VCaP (cell line): ENCODE results near the gene TRIM37.

Source experiments
- H3K27ac ChIP-seq: fragments of 450-650 bp; 2 replicates; pipeline ENCODE4 v1.5.1; 2017
- CTCF ChIP-seq: fragments of 450-650 bp; conservative IDR thresholded peaks from 2 replicates; pipeline ENCODE4 v1.5.1; 2017; ENCODE audit warnings: mild to moderate bottlenecking, moderate library complexity

The TRIM37 gene

GRCh38 chr17:59084154-59084553 is 22.5 kb downstream of the TRIM37 start:
- H3K27ac ChIP-seq, result no peak overlapping the region
- no peak for TF ChIP-seq CTCF

GRCh38 chr17:59074494-59074893 is 32.2 kb downstream of the TRIM37 start:
- H3K27ac ChIP-seq, result no peak overlapping the region
- no peak for TF ChIP-seq CTCF

- no peak overlapping the region for H3K27ac ChIP-seq
- TF ChIP-seq CTCF, result no peak
Measured at GRCh38 chr17:59073972-59074371, 32.7 kb downstream of the TRIM37 start.

- TF ChIP-seq CTCF, result no peak
- H3K27ac ChIP-seq, result no peak overlapping the region
Measured at GRCh38 chr17:59069856-59070255, 36.8 kb downstream of the TRIM37 start.

DNA sequence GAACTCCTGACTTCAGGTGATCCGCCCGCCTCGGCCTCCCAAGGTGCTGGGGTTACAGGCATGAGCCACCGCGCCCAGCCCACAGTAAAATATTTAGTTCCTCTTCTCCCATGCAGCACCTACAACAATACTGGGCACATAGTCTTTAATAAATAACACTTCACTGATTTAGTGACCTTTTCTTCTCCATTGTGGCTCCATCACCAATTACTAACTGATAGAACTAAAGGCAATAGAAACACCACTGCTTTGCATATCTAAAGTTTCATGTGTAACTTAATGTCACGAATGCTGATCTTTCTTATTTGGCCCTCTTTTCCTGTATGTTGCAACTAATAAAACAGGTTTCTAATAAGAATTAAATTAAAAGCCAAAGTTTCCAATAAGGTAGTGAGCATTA is 38.9 kb downstream of the TRIM37 start:
- no peak overlapping the region for H3K27ac ChIP-seq
- no peak for TF ChIP-seq CTCF

DNA sequence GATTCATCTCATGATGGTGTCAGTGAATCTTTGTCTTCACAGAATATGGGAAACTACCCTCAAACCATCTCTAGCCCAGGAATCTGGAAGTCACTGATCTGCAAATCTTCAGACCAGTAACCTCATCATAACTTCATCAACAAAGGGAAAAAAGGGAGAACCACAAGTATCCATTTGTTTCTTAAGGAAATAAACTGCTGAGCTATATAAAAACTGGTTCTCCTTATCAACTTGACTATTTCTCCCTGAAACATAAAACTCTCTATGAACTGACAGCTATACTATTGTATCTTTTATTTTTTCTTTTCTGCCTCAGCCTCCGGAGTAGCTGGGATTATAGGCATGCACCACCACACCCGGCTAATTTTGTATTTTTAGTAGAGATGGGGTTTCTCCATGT is 39.3 kb downstream of the TRIM37 start:
- no peak for TF ChIP-seq CTCF
- H3K27ac ChIP-seq, result no peak overlapping the region

DNA sequence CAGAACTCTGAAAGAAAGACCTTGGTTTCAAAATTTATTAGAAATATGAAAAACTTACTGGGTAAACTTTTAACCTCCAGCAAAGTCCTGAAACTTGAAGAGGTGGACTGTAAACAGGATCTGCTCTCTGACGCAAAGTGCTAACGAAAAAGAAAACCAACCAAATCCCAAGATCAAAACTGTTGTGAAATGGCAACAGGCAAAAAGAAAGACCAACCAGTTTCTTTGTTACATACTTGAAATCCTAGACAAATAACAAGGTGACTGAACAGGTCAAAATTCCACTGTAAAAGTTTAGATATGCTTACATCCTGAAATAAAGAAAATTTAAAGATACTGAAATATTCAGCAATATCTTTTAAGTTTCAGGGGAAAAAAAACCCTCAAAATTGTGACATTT is 44.2 kb downstream of the TRIM37 start:
- no peak overlapping the region for H3K27ac ChIP-seq
- no peak for TF ChIP-seq CTCF

- no peak overlapping the region for H3K27ac ChIP-seq
- no peak for TF ChIP-seq CTCF
Measured at GRCh38 chr17:59056857-59057256, 49.8 kb downstream of the TRIM37 start.
